ENCODE measurements around the gene OTOGL. TPM values are rescaled to one million over a fixed set of nuclear protein-coding genes. Genes with fewer than 3 reads are reported as not detected.

Gene OTOGL
- polyA plus RNA-seq, 2 of the 4 experiments (the other 2 are of a cell fraction), result 0.04 TPM; not detected in 1

GRCh38 chr12:80056845-80057244, 42.5 kb upstream of the OTOGL start (continued):
- no peak for TF ChIP-seq ZC3H11A (IDR thresholded peaks at IDR 0.05)
- TF ChIP-seq JUN (IDR thresholded peaks at IDR 0.05), result no peak
- no peak for TF ChIP-seq HMGXB4 (CRISPR knock-in tag; IDR thresholded peaks at IDR 0.05; ENCODE audit: borderline replicate concordance)
- TF ChIP-seq REST (IDR thresholded peaks at IDR 0.05), result no peak
- TF ChIP-seq SMC3 (IDR thresholded peaks at IDR 0.05), result no peak
- TF ChIP-seq HOXB5 (CRISPR knock-in tag; IDR thresholded peaks at IDR 0.05), result no peak
- no peak for TF ChIP-seq NR3C1 (IDR thresholded peaks at IDR 0.05)
- no peak for TF ChIP-seq RCOR1 (IDR thresholded peaks at IDR 0.05; ENCODE audit: low read depth, low read length)

- H3K4me3 ChIP-seq, result no peak overlapping the region
- DNase-seq (ENCODE audit: low read depth in 1 of 2, low spot score in 1 of 2) (no peak), FAIRE-seq (no peak), ATAC-seq (no peak)
- no peaks in the 10 kb centered on the region for H3K4me1 ChIP-seq
- WGBS (ENCODE audit: missing lambda C conversion rate), result 21% methylated on average over 2 of the region's 2 CpGs
- no peaks in the 10 kb centered on the region for H3K9me3 ChIP-seq
- CTCF ChIA-PET, result interaction anchor here (0.8 kb wide), 1 partner anchor 33 kb away, joined by 3 read pairs; no protein-coding TSS in a partner anchor
- TF ChIP-seq POLR2A (IDR thresholded peaks at IDR 0.05; ENCODE audit: low read length) (no peak), JUN (IDR thresholded peaks at IDR 0.05) (no peak), RARB (CRISPR knock-in tag; IDR thresholded peaks at IDR 0.05) (no peak), PBX3 (IDR thresholded peaks at IDR 0.05) (no peak), TFCP2L1 (CRISPR knock-in tag; IDR thresholded peaks at IDR 0.05) (no peak), MAX (IDR thresholded peaks at IDR 0.05) (no peak)
- H3K4me2 ChIP-seq, result no peak overlapping the region
- POLR2A ChIA-PET, result no interaction called here
- no peak overlapping the region for H3K27ac ChIP-seq
These were observed 40.8 kb upstream of the OTOGL start for GRCh38 chr12:80058586-80058985.

GRCh38 chr12:80059102-80059501, 40.2 kb upstream of the OTOGL start:
- no peak for DNase-seq (ENCODE audit: low read depth in 1 of 2, low spot score in 1 of 2)
- H3K4me3 ChIP-seq, result no peak overlapping the region
- no peak for TF ChIP-seq HES2 (IDR thresholded peaks at IDR 0.05)
- no peak for TF ChIP-seq POLR2AphosphoS2 (conservative IDR thresholded peaks at IDR 0.05; ENCODE audit: low read length)
- no peak for TF ChIP-seq TFCP2L1 (CRISPR knock-in tag; IDR thresholded peaks at IDR 0.05)
- TF ChIP-seq NFE2L2 (conservative IDR thresholded peaks at IDR 0.05; ENCODE audit: low read length), result no peak
- no peak for TF ChIP-seq USF2 (IDR thresholded peaks at IDR 0.05)
- no peak for TF ChIP-seq CBX2 (IDR thresholded peaks at IDR 0.05; ENCODE audit: borderline replicate concordance, low read depth)
- TF ChIP-seq ZC3H11A (IDR thresholded peaks at IDR 0.05), result no peak
- TF ChIP-seq NPAS2 (CRISPR knock-in tag; IDR thresholded peaks at IDR 0.05; ENCODE audit: borderline replicate concordance), result no peak
- no peak for TF ChIP-seq RAD21 (conservative IDR thresholded peaks at IDR 0.05 in 1 of 2, IDR thresholded peaks at IDR 0.05 in 1 of 2)
- no peaks in the 10 kb centered on the region for H3K9me3 ChIP-seq
- H3K4me1 ChIP-seq, result no peaks in the 10 kb centered on the region
- H3K27ac ChIP-seq, result no peak overlapping the region
- POLR2A ChIA-PET, result no interaction called here
- no peak for ATAC-seq
- FAIRE-seq, result no peak
- CTCF ChIA-PET, result interaction anchor here (0.6 to 1.3 kb wide), 4 partner anchors 9 to 25 kb away, joined by 3 to 4 read pairs (median 4); no protein-coding TSS in a partner anchor
- WGBS (ENCODE audit: missing lambda C conversion rate), result 60% methylated on average over 1 of the region's 1 CpG
- H3K4me2 ChIP-seq, result no peak overlapping the region
